Stimulated activated CD4-positive, alpha-beta T cell treated with anti-CD3 and anti-CD28 coated beads, Interleukin-4, amount 100 ng/mL, for 48 hours (primary cell): ENCODE data around the gene CHST8.
A peak's percentile ranks its signal among the peaks of the same experiment; 100 is the strongest.

Experiments used
- DNase-seq, 2 donors: peaks; one replicate each; pipeline ENCODE4 v3.0.0-alpha.2; 2020; ENCODE audit warnings: low read depth in 2 of 2

CHST8 gene

GRCh38 chr19:33769208-33769607 lies 147.5 kb downstream of the CHST8 start:
- no peak for DNase-seq

- DNase-seq = no peak
These were observed 148.4 kb downstream of the CHST8 start for GRCh38 chr19:33770107-33770506.

GRCh38 chr19:33771384-33772101 lies 149.8 kb downstream of the CHST8 start:
- peak; percentile 60 to 72 for DNase-seq

GRCh38 chr19:33772102-33772857 lies 150.5 kb downstream of the CHST8 start:
- DNase-seq = no peak

GRCh38 chr19:33772858-33773180 lies 151.1 kb downstream of the CHST8 start:
- no peak for DNase-seq

- DNase-seq = no peak
These were observed 152.2 kb downstream of the CHST8 start for GRCh38 chr19:33773704-33774624.

- DNase-seq = no peak
These were observed 153.0 kb downstream of the CHST8 start for GRCh38 chr19:33774751-33775150.

- DNase-seq = no peak
These were observed 154.2 kb downstream of the CHST8 start for GRCh38 chr19:33775731-33776487.

GRCh38 chr19:33777351-33777750 lies 155.6 kb downstream of the CHST8 start:
- no peak for DNase-seq

- no peak for DNase-seq
These were observed 156.0 kb downstream of the CHST8 start for GRCh38 chr19:33777753-33778088.

GRCh38 chr19:33778089-33778791 lies 156.5 kb downstream of the CHST8 start:
- DNase-seq = peak; percentile 75 to 87

- no peak for DNase-seq
These were observed 158.1 kb downstream of the CHST8 start for GRCh38 chr19:33779849-33780248.

- DNase-seq = no peak
These were observed 158.5 kb downstream of the CHST8 start for GRCh38 chr19:33780251-33780650.

- DNase-seq = no peak
These were observed 159.0 kb downstream of the CHST8 start for GRCh38 chr19:33780746-33781145.

GRCh38 chr19:33781415-33781935 lies 159.7 kb downstream of the CHST8 start:
- DNase-seq = no peak

- no peak for DNase-seq
These were observed 160.2 kb downstream of the CHST8 start for GRCh38 chr19:33781996-33782395.

GRCh38 chr19:33784432-33784831 lies 162.7 kb downstream of the CHST8 start:
- no peak for DNase-seq

GRCh38 chr19:33785795-33786194 lies 164.0 kb downstream of the CHST8 start:
- DNase-seq = no peak

- DNase-seq = no peak
These were observed 166.9 kb downstream of the CHST8 start for GRCh38 chr19:33788676-33789075.

GRCh38 chr19:33789344-33789743 lies 167.6 kb downstream of the CHST8 start:
- no peak for DNase-seq
